Hepatocyte (in vitro differentiated cells): ENCODE data around the gene CRY1. TPM values are rescaled to one million over a fixed set of nuclear protein-coding genes. Genes with fewer than 3 reads are reported as not detected.

ENCODE experiments used
- DNase-seq: peaks from one replicate; pipeline ENCODE4 v3.0.0-alpha.2; 2016; ENCODE audit warnings: low spot score
- H2AFZ ChIP-seq: fragments of 200-600 bp; sonication (generic); 2 replicates; pipeline ENCODE4 v1.6.0; 2016; ENCODE audit warnings: antibody characterized with exemption, mild to moderate bottlenecking
- H3K27ac ChIP-seq: fragments of 200-600 bp; sonication (generic); 2 replicates; pipeline ENCODE4 v1.5.1; 2016; ENCODE audit warnings: mild to moderate bottlenecking
- H3K27me3 ChIP-seq: fragments of 200-600 bp; sonication (generic); 2 replicates; pipeline ENCODE4 v1.6.1; 2016
- H3K36me3 ChIP-seq: fragments of 200-600 bp; sonication (generic); replicated peaks from 2 replicates; pipeline ENCODE4 v1.5.1; 2016; ENCODE audit warnings: low read depth; ENCODE audit not compliant: insufficient read depth
- H3K4me1 ChIP-seq: fragments of 200-600 bp; sonication (generic); 2 replicates; pipeline ENCODE4 v1.5.1; 2016; ENCODE audit warnings: mild to moderate bottlenecking, moderate library complexity; ENCODE audit not compliant: insufficient read depth
- H3K4me2 ChIP-seq: fragments of 200-600 bp; sonication (generic); 2 replicates; pipeline ENCODE4 v1.6.0; 2016
- H3K4me3 ChIP-seq: fragments of 200-600 bp; sonication (generic); 2 replicates; pipeline ENCODE4 v1.5.1; 2016; ENCODE audit warnings: mild to moderate bottlenecking
- H3K79me2 ChIP-seq: fragments of 200-600 bp; sonication (generic); 2 replicates; pipeline ENCODE4 v1.6.0; 2017; ENCODE audit warnings: mild to moderate bottlenecking
- H3K9me2 ChIP-seq: fragments of 200-600 bp; sonication (generic); replicated peaks from 2 replicates; pipeline ENCODE4 v1.6.0; 2017; ENCODE audit warnings: mild to moderate bottlenecking; ENCODE audit not compliant: insufficient read depth
- H3K9me3 ChIP-seq: fragments of 200-600 bp; sonication (generic); 2 replicates; pipeline ENCODE4 v1.5.1; 2016; ENCODE audit warnings: low read depth, mild to moderate bottlenecking
- H4K20me1 ChIP-seq: fragments of 200-600 bp; sonication (generic); 2 replicates; pipeline ENCODE4 v1.6.0; 2016; ENCODE audit warnings: mild to moderate bottlenecking; ENCODE audit not compliant: insufficient read depth, poor library complexity, severe bottlenecking
- EZH2 ChIP-seq: fragments of 200-600 bp; sonication (generic); IDR thresholded peaks from 2 replicates; pipeline ENCODE4 v1.6.1; 2016; ENCODE audit warnings: antibody characterized with exemption, mild to moderate bottlenecking, borderline replicate concordance
- EZH2phosphoT487 ChIP-seq: fragments of 200-600 bp; sonication (generic); IDR thresholded peaks from one replicate; pipeline ENCODE4 v1.6.1; 2018; ENCODE audit warnings: antibody characterized with exemption, mild to moderate bottlenecking, low read depth, moderate library complexity; ENCODE audit not compliant: unreplicated experiment, severe bottlenecking
- WGBS: methylation state at CpG from one replicate; pipeline ENCODE4 v1.1.6; 2016; ENCODE audit warnings: low lambda C conversion rate; ENCODE audit errors: missing lambda C conversion rate; 5-methylcytosine and 5-hydroxymethylcytosine counted together
- polyA plus RNA-seq: library from polyadenylated mRNA; unstranded; fragments of >200 nt; fragmentation: Nextera tagmentation; extraction: Ambion mirVana; gene quantifications from 2 replicates; pipeline ENCODE4 v1.2.1, GENCODE V29; 2016
- total RNA-seq: library from RNA; depleted of rRNA; stranded (reverse); fragments of >200 nt; gene quantifications from 2 replicates; pipeline ENCODE4 v1.2.3, GENCODE V29; 2014
- TF ChIP-seq, protein P1 (sequence below): fragments of 200-600 bp; sonication (generic); IDR thresholded peaks from 2 replicates; pipeline ENCODE4 v1.5.1; 2016; ENCODE audit warnings: antibody characterized with exemption, mild to moderate bottlenecking; ENCODE audit not compliant: poor library complexity

Gene CRY1
- total and polyA plus RNA-seq, 2 experiments from 2014 or later = 29.1 to 34.6 TPM

DNA sequence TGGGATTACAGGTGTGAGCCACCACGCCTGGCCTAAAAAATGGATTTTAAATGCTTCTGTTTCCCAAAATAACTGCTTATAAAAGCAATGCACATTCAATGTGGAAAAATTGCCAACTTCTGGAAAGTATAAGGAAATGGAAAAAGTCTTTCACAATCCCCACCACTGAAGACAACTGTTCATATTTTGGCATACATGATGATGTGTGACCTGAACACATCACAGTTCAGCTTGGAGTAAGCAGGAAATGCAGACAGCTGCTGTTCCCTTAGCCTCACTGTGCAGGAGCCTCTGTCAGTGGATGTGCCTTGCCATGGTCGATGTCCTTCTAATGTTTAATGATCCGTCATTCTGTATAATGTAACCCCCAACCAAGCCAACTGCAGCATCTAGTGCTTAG is 111.6 kb downstream of the CRY1 start:
- Histone ChIP-seq H3K36me3 (no peaks in the 10 kb centered on the region), H3K9me3 (no peaks in the 10 kb centered on the region), H3K4me3 (no peak overlapping the region), H3K27me3 (no peaks in the 10 kb centered on the region), H4K20me1 (no peaks in the 10 kb centered on the region), H3K9me2 (no peaks in the 10 kb centered on the region), H3K4me1 (peaks cover 32% of the 10 kb centered on the region), H3K79me2 (peaks cover 19% of the 10 kb centered on the region), H2AFZ (no peak overlapping the region), H3K4me2 (no peak overlapping the region), H3K27ac (no peak overlapping the region)
- no peak for DNase-seq
- TF ChIP-seq, protein P1, sequence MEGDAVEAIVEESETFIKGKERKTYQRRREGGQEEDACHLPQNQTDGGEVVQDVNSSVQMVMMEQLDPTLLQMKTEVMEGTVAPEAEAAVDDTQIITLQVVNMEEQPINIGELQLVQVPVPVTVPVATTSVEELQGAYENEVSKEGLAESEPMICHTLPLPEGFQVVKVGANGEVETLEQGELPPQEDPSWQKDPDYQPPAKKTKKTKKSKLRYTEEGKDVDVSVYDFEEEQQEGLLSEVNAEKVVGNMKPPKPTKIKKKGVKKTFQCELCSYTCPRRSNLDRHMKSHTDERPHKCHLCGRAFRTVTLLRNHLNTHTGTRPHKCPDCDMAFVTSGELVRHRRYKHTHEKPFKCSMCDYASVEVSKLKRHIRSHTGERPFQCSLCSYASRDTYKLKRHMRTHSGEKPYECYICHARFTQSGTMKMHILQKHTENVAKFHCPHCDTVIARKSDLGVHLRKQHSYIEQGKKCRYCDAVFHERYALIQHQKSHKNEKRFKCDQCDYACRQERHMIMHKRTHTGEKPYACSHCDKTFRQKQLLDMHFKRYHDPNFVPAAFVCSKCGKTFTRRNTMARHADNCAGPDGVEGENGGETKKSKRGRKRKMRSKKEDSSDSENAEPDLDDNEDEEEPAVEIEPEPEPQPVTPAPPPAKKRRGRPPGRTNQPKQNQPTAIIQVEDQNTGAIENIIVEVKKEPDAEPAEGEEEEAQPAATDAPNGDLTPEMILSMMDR = no peak
- TF ChIP-seq EZH2phosphoT487 (no peak), EZH2 (no peak)
- 97% methylated on average over 3 of the region's 3 CpGs for WGBS

DNA sequence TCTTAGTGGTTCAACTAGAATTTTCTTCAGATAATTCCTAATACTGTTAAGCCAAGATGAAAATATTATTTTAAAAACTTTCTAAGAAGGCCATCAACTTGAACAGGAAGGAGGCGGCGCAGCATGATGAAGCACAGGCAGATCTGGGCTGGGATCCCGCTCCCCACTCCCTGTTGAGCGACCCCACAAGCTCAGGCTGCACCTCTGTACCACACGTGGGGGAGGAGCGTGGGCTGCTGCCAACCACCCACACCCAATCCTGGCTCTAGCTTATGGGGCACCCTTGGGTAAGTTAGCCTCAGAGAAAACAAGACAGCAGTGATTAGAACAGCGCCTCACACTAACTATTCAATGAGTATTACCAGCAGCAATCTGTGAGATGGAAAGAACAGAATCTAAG is 112.4 kb downstream of the CRY1 start:
- no peak for DNase-seq

DNA sequence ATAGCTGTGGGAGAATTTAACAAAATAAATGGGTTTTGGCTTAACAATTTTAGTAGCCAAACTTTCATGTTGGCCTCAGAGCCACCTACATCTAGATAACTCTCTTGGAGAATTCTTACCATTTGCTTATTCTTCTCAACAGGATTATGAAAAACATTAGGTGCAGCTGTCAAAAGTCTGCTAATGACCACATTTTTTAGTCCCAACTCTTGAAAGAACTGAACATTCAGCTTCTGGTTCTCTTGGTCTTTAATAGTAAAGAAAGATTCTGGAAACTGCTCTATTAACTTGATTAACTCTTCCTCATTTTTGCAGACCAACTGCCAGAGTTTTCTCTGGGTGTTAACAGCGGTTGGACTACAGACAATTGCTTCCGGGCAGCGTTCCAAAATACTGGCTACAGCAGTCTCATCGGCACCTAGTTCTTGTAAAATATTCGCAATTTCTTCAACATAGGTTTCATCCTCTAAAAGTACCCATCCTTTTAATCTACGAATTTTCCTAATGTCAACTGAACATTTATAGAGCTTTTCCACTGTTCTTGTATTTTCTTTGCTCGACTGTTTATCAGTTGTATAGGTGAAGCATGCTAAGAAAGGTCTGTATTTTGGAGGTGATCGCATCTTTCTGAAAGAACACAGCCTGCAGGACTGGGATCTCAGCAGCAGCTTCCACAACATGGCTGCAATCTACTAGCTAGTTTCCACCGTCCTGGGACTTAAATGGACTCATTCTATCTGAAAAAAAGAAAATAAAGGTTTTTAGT is 115.1 kb downstream of the CRY1 start:
- H3K27me3 ChIP-seq = no peaks in the 10 kb centered on the region
- H3K4me3 ChIP-seq = no peak overlapping the region
- peak overlapping the region; percentile 80 for H3K27ac ChIP-seq
- WGBS = 65% methylated on average over 9 of the region's 9 CpGs
- no peaks in the 10 kb centered on the region for H3K9me2 ChIP-seq
- no peak for TF ChIP-seq EZH2phosphoT487
- TF ChIP-seq, protein P1 = no peak
- no peak for TF ChIP-seq EZH2
- no peak overlapping the region for H2AFZ ChIP-seq
- no peak for DNase-seq
- H4K20me1 ChIP-seq = peaks cover 10% of the 10 kb centered on the region
- no peaks in the 10 kb centered on the region for H3K9me3 ChIP-seq
- H3K36me3 ChIP-seq = no peaks in the 10 kb centered on the region
- no peak overlapping the region for H3K4me2 ChIP-seq
- peaks cover 51% of the 10 kb centered on the region for H3K4me1 ChIP-seq
- H3K79me2 ChIP-seq = peaks cover 11% of the 10 kb centered on the region

More for the DNA sequence above, 112.4 kb downstream of the CRY1 start:
- Histone ChIP-seq H3K27me3 (no peaks in the 10 kb centered on the region), H3K27ac (no peak overlapping the region), H3K4me2 (no peak overlapping the region), H3K4me3 (no peak overlapping the region), H3K9me2 (no peaks in the 10 kb centered on the region), H4K20me1 (no peaks in the 10 kb centered on the region), H3K9me3 (no peaks in the 10 kb centered on the region), H3K79me2 (peaks cover 14% of the 10 kb centered on the region), H3K4me1 (peaks cover 36% of the 10 kb centered on the region), H3K36me3 (no peaks in the 10 kb centered on the region), H2AFZ (no peak overlapping the region)
- WGBS = 88% methylated on average over 7 of the region's 7 CpGs
- TF ChIP-seq, protein P1 = no peak
- TF ChIP-seq EZH2 (no peak), EZH2phosphoT487 (no peak)
